GM18858 (cell line): ENCODE measurements around the gene GALNT18.

Experiments used
- ATAC-seq: cut with Tn5 transposase; IDR thresholded peaks from one replicate; pipeline ENCODE4 v1.9.1; 2021; ENCODE audit not compliant: unreplicated experiment

GALNT18 gene

DNA sequence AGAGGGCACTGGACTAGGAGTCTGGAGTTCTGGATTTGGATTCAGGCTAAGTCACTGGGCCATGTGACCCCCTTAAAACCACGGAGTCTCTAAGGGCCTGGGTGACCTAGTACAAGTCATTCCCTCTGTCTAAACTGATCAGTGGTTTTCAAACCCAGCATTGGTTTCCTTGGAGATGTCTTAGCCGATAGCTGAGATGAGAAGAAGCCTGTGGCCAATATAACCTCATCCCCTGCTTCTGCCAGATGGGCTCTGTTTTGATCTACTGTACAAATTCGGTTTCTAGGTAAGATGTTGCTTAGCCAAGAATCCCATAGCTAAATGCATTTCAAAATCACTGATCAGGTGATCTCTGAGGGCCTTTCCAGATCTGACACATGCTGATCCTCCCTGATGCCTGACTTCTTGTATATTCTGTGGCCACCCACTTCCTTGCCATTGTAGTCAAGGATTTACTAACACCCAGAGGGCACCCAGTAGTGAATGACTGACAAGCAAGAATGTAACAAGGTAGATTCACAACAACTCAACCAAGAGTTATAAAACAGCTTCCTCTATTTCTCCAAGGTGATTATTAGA is 53.1 kb downstream of the GALNT18 start:
- no peak for ATAC-seq

GRCh38 chr11:11567936-11568650 is 53.7 kb downstream of the GALNT18 start:
- ATAC-seq = no peak

GRCh38 chr11:11565636-11566035 is 56.2 kb downstream of the GALNT18 start:
- ATAC-seq = no peak

GRCh38 chr11:11563200-11563975 is 58.4 kb downstream of the GALNT18 start:
- no peak for ATAC-seq

DNA sequence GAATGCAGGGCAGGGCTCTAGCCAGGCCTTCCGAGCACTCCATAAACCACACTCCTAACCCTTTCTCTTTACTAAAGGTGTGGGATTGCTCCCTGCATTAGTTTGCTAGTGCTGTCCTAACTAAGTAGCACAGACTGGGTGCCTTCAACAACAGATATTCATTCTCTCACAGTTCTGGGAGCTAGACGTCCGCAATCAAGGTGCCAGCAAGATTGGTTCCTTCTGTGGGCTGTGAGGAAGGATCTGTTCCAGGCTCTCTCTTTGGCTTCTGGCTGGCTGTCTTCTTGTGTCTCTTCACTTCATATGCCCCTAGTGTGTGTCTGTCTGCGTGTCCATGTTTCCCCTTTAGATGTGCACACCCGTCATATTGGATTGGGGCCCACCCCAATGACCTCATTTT is 59.8 kb downstream of the GALNT18 start:
- no peak for ATAC-seq

DNA sequence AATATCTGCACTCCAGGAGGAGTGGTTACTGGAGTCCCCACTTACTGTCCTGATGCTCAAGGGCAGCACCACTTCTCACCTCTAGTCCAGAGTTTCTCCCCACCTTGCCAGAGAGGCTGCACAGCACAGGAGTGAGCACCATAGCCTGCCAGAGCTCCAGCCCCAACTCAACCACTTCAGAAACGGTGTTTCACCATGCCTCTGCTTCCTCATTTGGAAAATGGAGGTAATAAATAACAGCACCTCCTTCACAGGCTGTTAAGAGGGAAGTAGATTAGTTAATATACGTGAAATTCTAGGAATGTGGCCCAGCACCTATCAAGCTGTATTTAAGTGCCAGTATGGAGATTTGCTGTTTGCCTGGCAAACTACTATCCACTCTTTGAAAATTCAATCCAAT is 63.0 kb downstream of the GALNT18 start:
- no peak for ATAC-seq

DNA sequence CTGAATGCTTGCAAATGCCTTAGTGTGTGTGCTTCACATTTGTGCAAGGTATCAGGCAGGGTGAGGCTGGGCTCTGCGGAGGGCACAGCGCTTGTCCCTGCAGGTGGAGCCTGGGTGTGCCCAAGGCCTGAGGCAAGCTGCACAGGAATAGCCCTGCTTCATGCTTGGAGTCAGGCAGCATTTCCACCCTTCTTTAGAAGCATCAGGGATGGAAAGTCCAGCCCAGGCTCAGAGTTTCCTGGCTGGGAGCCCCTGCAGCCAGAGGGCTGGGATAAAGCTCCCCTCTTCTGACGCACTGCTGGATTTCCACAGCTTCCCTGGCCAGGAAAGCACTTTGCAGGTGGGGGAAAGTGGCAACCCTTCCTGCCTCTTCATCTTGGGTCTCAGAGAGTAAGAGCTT is 63.4 kb downstream of the GALNT18 start:
- ATAC-seq = no peak

DNA sequence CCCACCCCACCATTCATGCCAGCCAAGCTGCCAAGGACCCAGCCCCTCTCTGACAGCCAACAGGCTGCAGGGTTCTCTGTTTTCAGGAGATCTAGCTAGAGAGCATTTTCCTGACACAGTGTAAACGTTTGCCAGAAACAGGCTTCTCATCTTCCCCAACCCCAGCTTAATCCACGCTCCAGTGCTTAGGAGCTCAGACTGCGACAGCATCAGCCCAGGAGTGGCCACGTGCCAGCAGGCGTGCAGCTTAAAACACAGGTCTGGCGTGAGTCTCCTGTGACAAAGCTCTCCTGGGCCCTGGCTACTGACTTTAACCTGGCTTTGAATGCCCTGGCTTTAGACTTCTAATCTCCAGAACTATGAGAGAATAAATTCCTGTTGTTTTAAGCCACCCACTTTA is 66.6 kb downstream of the GALNT18 start:
- ATAC-seq = no peak

DNA sequence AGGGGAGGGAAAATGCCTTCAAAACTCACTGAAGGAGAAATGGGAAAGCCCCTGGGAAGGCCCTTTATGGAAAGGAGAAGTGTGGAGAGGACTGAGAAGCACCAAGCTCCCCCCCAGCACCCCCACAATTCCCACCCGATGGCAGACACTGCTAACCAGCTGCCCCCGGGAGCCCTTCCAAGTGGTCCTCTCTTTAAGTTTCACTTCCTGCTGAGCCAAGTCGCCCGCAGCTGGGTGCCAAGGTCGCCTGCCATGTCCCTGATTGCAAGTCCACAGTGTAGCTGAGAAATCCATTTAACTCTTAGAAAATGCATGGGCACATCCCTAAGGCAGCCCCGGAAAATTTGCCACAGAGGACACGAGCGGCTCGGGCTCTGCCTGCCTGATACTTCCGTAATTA is 68.2 kb downstream of the GALNT18 start:
- ATAC-seq = no peak

GRCh38 chr11:11552529-11553087 is 69.2 kb downstream of the GALNT18 start:
- no peak for ATAC-seq

DNA sequence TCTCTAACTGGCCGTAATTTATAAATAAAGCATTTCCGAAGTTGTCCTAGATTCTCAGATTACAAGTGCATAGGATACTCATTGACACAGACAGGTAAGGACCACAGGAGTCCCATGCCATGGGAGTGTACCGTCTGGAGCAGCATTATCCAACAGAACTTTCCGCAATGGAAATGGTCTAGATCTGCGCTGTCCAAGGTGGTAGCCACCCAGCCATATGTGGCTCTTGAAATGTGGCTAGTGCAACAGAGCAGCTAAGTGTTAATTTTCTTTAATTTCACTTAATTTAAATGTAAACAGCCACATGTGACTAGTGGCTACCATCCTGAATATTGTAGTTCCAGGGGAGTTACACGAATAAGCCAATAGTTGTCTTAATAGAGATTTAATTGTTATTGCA is 71.3 kb downstream of the GALNT18 start:
- ATAC-seq = no peak

- ATAC-seq = no peak
Measured at GRCh38 chr11:11545285-11546275, 76.2 kb downstream of the GALNT18 start.

DNA sequence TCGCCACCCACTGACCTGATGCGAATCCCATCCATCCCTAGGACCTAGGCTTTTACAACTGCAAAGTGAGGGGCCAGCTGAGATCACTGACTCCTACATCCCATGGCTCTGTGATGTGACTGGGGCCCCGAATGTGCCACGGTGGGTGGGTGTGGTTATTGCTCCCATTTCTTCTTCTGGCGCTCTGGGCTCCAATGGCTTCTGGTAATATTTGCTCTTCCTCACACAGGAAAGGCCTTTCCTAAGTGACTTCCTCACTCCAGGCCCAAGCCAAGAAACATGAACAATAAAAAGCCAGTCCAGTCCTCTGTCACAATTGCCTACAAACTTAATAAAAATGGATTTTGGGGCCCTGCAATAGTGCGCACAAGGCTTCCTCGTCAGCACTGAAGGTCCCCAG is 78.1 kb downstream of the GALNT18 start:
- no peak for ATAC-seq

GRCh38 chr11:11540157-11540556 is 81.6 kb downstream of the GALNT18 start:
- no peak for ATAC-seq

GRCh38 chr11:11538277-11538960 is 83.4 kb downstream of the GALNT18 start:
- no peak for ATAC-seq

DNA sequence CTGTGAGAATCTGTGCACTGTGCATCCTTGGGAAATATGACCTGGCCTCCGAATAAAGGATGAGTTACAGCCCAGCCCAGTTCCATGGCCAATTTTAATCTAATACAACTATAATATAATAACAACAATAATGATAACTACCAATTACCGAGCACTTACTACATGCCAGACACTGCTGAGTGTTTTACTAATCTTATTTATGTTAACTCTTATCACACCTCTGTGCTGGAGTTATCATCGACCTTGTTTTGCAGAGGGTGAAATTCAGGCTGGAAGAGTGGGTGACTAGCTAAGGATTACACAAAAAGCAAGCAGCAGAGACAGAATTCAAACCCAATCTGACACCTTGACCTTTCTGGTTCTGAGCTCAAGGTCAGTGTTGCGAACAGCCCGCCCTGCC is 83.9 kb downstream of the GALNT18 start:
- no peak for ATAC-seq

GRCh38 chr11:11537372-11537771 is 84.4 kb downstream of the GALNT18 start:
- ATAC-seq = no peak

DNA sequence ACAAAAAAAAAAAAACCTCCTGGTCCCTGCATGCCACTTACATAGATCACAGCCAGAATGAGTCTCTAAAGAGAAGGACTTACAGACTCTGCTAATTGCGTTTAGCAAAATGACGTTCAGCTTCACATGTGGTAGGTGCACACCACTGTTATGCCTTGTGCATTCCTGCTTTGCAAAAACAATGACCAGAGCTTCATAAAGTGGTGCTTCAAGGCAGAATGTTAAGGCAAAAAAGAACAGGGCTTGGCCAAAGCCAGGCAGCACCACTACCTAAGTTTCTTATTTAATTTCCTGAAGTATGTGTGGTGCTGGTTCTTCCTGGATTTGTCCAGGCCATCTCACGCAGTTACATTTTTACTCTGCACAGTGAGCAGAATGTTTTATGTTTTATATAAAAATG is 85.2 kb downstream of the GALNT18 start:
- ATAC-seq = no peak

DNA sequence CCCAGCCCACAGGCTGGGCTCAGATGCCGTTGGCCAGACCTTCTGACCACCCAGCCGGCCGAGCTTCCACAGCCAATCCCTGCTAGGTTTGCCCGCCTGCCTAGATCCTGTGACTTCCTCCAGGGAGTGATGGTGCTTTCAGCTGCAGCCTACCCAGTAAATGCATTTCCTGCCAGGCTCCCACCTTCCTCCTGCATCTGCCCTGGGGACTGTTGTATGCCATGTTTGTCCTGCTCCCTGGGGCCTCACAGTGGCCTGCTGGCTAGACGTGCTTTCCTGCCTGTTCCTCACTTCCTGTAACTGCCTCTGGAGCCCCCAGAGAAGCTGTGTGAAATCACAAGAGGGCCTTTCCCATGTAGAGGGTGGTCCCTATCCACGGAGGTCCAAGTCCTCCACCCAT is 86.2 kb downstream of the GALNT18 start:
- ATAC-seq = no peak

- no peak for ATAC-seq
Measured at GRCh38 chr11:11534981-11535380, 86.8 kb downstream of the GALNT18 start.
